H1 (cell line): ENCODE data around the gene RTCB. TPM values are rescaled to one million over a fixed set of nuclear protein-coding genes. Genes with fewer than 3 reads are reported as not detected.
"Not testable (repeated sequence)": the region's sequence is repeated elsewhere in the genome, so short reads cannot be mapped to it uniquely, and the experiment has no call there.

Experiments used
- CTCF ChIA-PET: fragments of 300-600 bp; sonication (Branson Sonifier 250); formaldehyde crosslinking; loops from one replicate; lab custom pipeline; 2021; ENCODE audit not compliant: partially characterized antibody; lab: Charles Lee
- POLR2A ChIA-PET: fragments of 300-600 bp; sonication (Branson Sonifier 250); formaldehyde crosslinking; loops from one replicate; lab custom pipeline; 2021; ENCODE audit warnings: inconsistent platforms; ENCODE audit not compliant: partially characterized antibody; lab: Charles Lee
- DNase-seq, 2 experiments: peaks; one replicate each; pipeline versions ENCODE4 v3.0.0 to v3.0.0-alpha.2; 2010 to 2022; ENCODE audit warnings: low spot score in 2 of 2, low read depth in 1 of 2, mixed read lengths in 1 of 2
- FAIRE-seq: peaks from 2 replicates; lab custom pipeline; 2011; peaks lifted over from hg19 to GRCh38; lab: Jason Lieb, UNC
- H2AFZ ChIP-seq: 2 replicates; pipeline ENCODE4 v1.8.1; 2012; ENCODE audit warnings: low read length, inconsistent platforms
- H2AK5ac ChIP-seq: 2 replicates; pipeline ENCODE4 v1.6.1; 2013; ENCODE audit warnings: low read depth, low read length
- H2BK120ac ChIP-seq: replicated peaks from 2 replicates; pipeline ENCODE3; 2013; ENCODE audit warnings: low read depth, low read length, inconsistent platforms
- H2BK12ac ChIP-seq: 2 replicates; pipeline ENCODE4 v1.6.1; 2013; ENCODE audit warnings: low read depth, low read length
- H2BK15ac ChIP-seq: 2 replicates; pipeline ENCODE4 v1.6.1; 2013; ENCODE audit warnings: low read length
- H2BK20ac ChIP-seq: 2 replicates; pipeline ENCODE4 v1.6.1; 2013; ENCODE audit warnings: low read length
- H2BK5ac ChIP-seq: 2 replicates; pipeline ENCODE4 v1.6.1; 2013; ENCODE audit warnings: low read depth, low read length
- H3K14ac ChIP-seq: 2 replicates; pipeline ENCODE4 v1.6.1; 2013; ENCODE audit warnings: inconsistent platforms; ENCODE audit not compliant: insufficient read length
- H3K18ac ChIP-seq: 2 replicates; pipeline ENCODE4 v1.6.1; 2013; ENCODE audit warnings: low read length; ENCODE audit errors: extremely low read depth
- H3K23ac ChIP-seq: 2 replicates; pipeline ENCODE4 v1.6.1; 2013; ENCODE audit warnings: inconsistent platforms; ENCODE audit not compliant: insufficient read length
- H3K23me2 ChIP-seq: 2 replicates; pipeline ENCODE4 v1.6.1; 2013; ENCODE audit warnings: low read depth, low read length
- H3K27ac ChIP-seq: 2 replicates; pipeline ENCODE4 v1.6.1; 2011; ENCODE audit warnings: low read depth, low read length, inconsistent platforms
- H3K27me3 ChIP-seq, 4 experiments: replicated peaks in 1 of 4; 1 replicate in 1 of 4; 2 replicates in 3 of 4; pipeline versions ENCODE4 v1.6.1 to v1.8.1; 2011 to 2013; ENCODE audit warnings: low read length in 3 of 4, mild to moderate bottlenecking in 3 of 4, inconsistent platforms in 2 of 4, mixed read lengths in 2 of 4, moderate library complexity in 1 of 4; ENCODE audit not compliant: control insufficient read depth in 3 of 4, insufficient read depth in 3 of 4; ENCODE audit errors: extremely low read depth in 1 of 4
- H3K36me3 ChIP-seq, 4 experiments: 2 replicates each; pipeline versions ENCODE4 v1.6.1 to v1.8.1; 2011 to 2013; ENCODE audit warnings: mild to moderate bottlenecking in 4 of 4, low read length in 3 of 4, moderate library complexity in 2 of 4, control low read depth in 1 of 4, inconsistent platforms in 1 of 4; ENCODE audit not compliant: insufficient read depth in 4 of 4, control insufficient read depth in 2 of 4
- H3K4ac ChIP-seq: replicated peaks from 2 replicates; pipeline ENCODE3; 2013; ENCODE audit warnings: low read length, low read depth, mixed read lengths, inconsistent platforms; ENCODE audit not compliant: insufficient read length
- H3K4me1 ChIP-seq, 4 experiments: replicated peaks in 1 of 4; 1 replicate in 1 of 4; 2 replicates in 3 of 4; pipeline versions ENCODE4 v1.6.1 to v1.8.1; 2011 to 2013; ENCODE audit warnings: low read length in 3 of 4, inconsistent platforms in 2 of 4, mixed read lengths in 1 of 4; ENCODE audit not compliant: insufficient read depth in 4 of 4, control insufficient read depth in 3 of 4
- H3K4me2 ChIP-seq, 2 experiments: 2 replicates each; pipeline versions ENCODE4 v1.6.1 to v1.8.1; 2011 to 2013; ENCODE audit warnings: low read depth in 2 of 2, low read length in 2 of 2, control low read depth in 1 of 2, inconsistent platforms in 1 of 2, mild to moderate bottlenecking in 1 of 2; ENCODE audit not compliant: insufficient read depth in 1 of 2
- H3K4me3 ChIP-seq, 4 experiments: fragments of 200-600, 300-600 bp in 1 of 4; sonication (generic), shearing (Covaris generic), sonication (Bioruptor Twin) in 1 of 4; 2 replicates each; pipeline versions ENCODE4 v1.5.1 to v1.8.1; 2011 to 2016; ENCODE audit warnings: low read length in 4 of 4, low read depth in 3 of 4, control low read depth in 2 of 4, inconsistent platforms in 2 of 4, mild to moderate bottlenecking in 2 of 4, mixed read lengths in 1 of 4, moderate library complexity in 1 of 4; ENCODE audit not compliant: insufficient read depth in 2 of 4; ENCODE audit errors: extremely low read depth in 1 of 4
- H3K56ac ChIP-seq: replicated peaks from 2 replicates; pipeline ENCODE3; 2013; ENCODE audit warnings: low read depth, mild to moderate bottlenecking, mixed read lengths, low read length, inconsistent platforms; ENCODE audit not compliant: insufficient read length
- H3K79me1 ChIP-seq: 2 replicates; pipeline ENCODE4 v1.6.1; 2013; ENCODE audit warnings: low read depth, low read length, control low read depth
- H3K79me2 ChIP-seq, 2 experiments: 2 replicates each; pipeline versions ENCODE4 v1.6.1 to v1.8.1; 2012 to 2013; ENCODE audit warnings: low read length in 2 of 2, mild to moderate bottlenecking in 2 of 2, inconsistent platforms in 1 of 2; ENCODE audit not compliant: insufficient read depth in 2 of 2, control insufficient read depth in 1 of 2
- H3K9ac ChIP-seq, 4 experiments: replicated peaks in 1 of 4; 1 replicate in 1 of 4; 2 replicates in 3 of 4; pipeline versions ENCODE4 v1.6.1 to v1.8.1; 2011 to 2013; ENCODE audit warnings: low read depth in 3 of 4, low read length in 3 of 4, control low read depth in 2 of 4, mild to moderate bottlenecking in 2 of 4, moderate library complexity in 2 of 4, inconsistent platforms in 1 of 4; ENCODE audit errors: extremely low read depth in 1 of 4
- H3K9me3 ChIP-seq, 2 experiments: 2 replicates each; pipeline versions ENCODE4 v1.6.1 to v1.8.1; 2012 to 2013; ENCODE audit warnings: mild to moderate bottlenecking in 2 of 2, moderate library complexity in 2 of 2, control low read depth in 1 of 2, inconsistent platforms in 1 of 2, low read depth in 1 of 2, low read length in 1 of 2, mixed read lengths in 1 of 2; ENCODE audit not compliant: insufficient read depth in 2 of 2
- H4K20me1 ChIP-seq, 2 experiments: replicated peaks in 1 of 2; 2 replicates each; pipeline versions ENCODE3 to v1.8.1; 2011 to 2013; ENCODE audit warnings: inconsistent platforms in 2 of 2, low read length in 2 of 2, mild to moderate bottlenecking in 1 of 2; ENCODE audit not compliant: insufficient read depth in 2 of 2, control insufficient read depth in 1 of 2
- H4K5ac ChIP-seq: 2 replicates; pipeline ENCODE4 v1.6.1; 2013; ENCODE audit warnings: low read length, low read depth, mixed read lengths, inconsistent platforms; ENCODE audit not compliant: insufficient read length
- H4K8ac ChIP-seq: 2 replicates; pipeline ENCODE4 v1.8.0; 2013; ENCODE audit warnings: mild to moderate bottlenecking, moderate library complexity, low read length, inconsistent platforms; ENCODE audit not compliant: insufficient read depth; ENCODE audit errors: extremely low read depth
- H4K91ac ChIP-seq: replicated peaks from 2 replicates; pipeline ENCODE3; 2013; ENCODE audit warnings: low read length, mixed read lengths, inconsistent platforms; ENCODE audit not compliant: insufficient read length
- WGBS, 2 experiments: shearing (Covaris generic) in 1 of 2; methylation state at CpG; one replicate each; pipeline versions ENCODE4 v1.1.6 to v1.1.7; 2013 to 2015; ENCODE audit warnings: low lambda C conversion rate in 2 of 2, mixed read lengths in 2 of 2, inconsistent platforms in 1 of 2, low coverage in 1 of 2, missing lambda C conversion rate in 1 of 2; ENCODE audit not compliant: insufficient replicate concordance in 2 of 2, insufficient coverage in 1 of 2, insufficient read length in 1 of 2; ENCODE audit errors: extremely low coverage in 1 of 2, missing lambda C conversion rate in 1 of 2; 5-methylcytosine and 5-hydroxymethylcytosine counted together
- polyA plus RNA-seq, 7 experiments: library from polyadenylated mRNA; depleted of rRNA in 3 of 7; stranded (reverse) in 5 of 7; unstranded in 2 of 7; fragments of >200 nt in 5 of 7; fragments of 200-250 nt in 2 of 7; gene quantifications; 1 replicate in 5 of 7; 2 replicates in 1 of 7; 4 replicates in 1 of 7; pipeline versions ENCODE4 v1.2.1 to v1.2.3, GENCODE V29; 2011 to 2013; ENCODE audit warnings: missing spikeins in 2 of 7, mixed read lengths in 2 of 7
- total RNA-seq: library from RNA; stranded (reverse); fragmentation: NEBNext Ultra II Directional; extraction: Animal tissue kit (Norgen Biotek cat#: 25700); gene quantifications from 2 replicates; pipeline ENCODE4 v1.2.1, GENCODE V29; 2021

RTCB gene
- total and polyA plus RNA-seq, 2 of the 8 experiments (the other 6 are each of a cell fraction or from before 2014, with no cell fraction given): 104 to 114 TPM

- H3K9me3 ChIP-seq, H4K91ac ChIP-seq, H3K27ac ChIP-seq, H2BK12ac ChIP-seq, DNase-seq, H4K5ac ChIP-seq, H2AK5ac ChIP-seq, H3K36me3 ChIP-seq, H3K23ac ChIP-seq, H2BK15ac ChIP-seq, H2AFZ ChIP-seq, H3K4me2 ChIP-seq, CTCF ChIA-PET, H3K4ac ChIP-seq, H2BK5ac ChIP-seq, H3K23me2 ChIP-seq, H4K20me1 ChIP-seq, H3K79me2 ChIP-seq, H3K79me1 ChIP-seq, H3K18ac ChIP-seq, FAIRE-seq, H3K4me1 ChIP-seq, POLR2A ChIA-PET, H3K27me3 ChIP-seq, H3K14ac ChIP-seq, H2BK20ac ChIP-seq, H3K4me3 ChIP-seq, H2BK120ac ChIP-seq, H3K9ac ChIP-seq, H3K56ac ChIP-seq, H4K8ac ChIP-seq: not testable (repeated sequence)
- WGBS, 2 experiments: 100% methylated on average over 1 of the region's 1 CpG; no CpG with 5 or more reads in 1 of the 2 experiments
These were observed 60.2 kb downstream of the RTCB start for GRCh38 chr22:32351875-32352274.
